HFF-Myc (cell line): ENCODE measurements around the gene SAG.

Experiments
- DNase-seq: peaks from one replicate; pipeline ENCODE4 v3.0.0-alpha.2; 2011; ENCODE audit warnings: low read depth; ENCODE audit errors: extremely low read depth
- H3K4me3 ChIP-seq: replicated peaks from 2 replicates; pipeline ENCODE4 v1.5.1; 2011; ENCODE audit warnings: low read depth, mild to moderate bottlenecking, control low read depth, low read length
- TF ChIP-seq, protein P1 (sequence below): IDR thresholded peaks from 2 replicates; pipeline ENCODE4 v1.5.1; 2012; ENCODE audit warnings: mild to moderate bottlenecking, low read depth, low read length, control low read depth; ENCODE audit errors: missing control alignments

SAG gene

DNA sequence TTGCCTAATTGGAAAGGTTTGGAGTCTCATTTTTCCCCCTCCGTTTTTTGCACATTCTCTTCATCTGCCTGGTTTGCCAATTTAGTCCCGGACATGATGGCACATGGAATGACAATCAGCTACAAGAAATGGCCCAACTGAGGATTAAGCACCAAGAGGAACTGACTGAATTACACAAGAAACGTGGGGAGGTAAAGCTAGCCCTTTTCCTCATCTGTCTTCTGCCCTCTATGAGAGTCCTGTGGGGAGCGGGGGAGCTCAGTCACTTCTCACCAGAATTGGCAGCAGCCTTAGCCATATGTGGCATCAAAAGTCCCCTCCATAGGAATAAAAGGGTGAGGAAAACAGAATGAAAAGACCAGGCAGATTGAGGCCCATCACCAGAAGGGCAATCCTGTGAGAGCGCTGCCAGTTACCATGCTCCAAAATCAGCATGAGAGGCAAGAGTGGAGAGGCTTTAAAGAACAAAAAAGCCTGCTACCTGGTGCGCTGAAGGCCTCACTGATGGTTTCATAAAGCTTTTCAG is 44.5 kb upstream of the SAG start:
- DNase-seq: no peak
- TF ChIP-seq, protein P1, sequence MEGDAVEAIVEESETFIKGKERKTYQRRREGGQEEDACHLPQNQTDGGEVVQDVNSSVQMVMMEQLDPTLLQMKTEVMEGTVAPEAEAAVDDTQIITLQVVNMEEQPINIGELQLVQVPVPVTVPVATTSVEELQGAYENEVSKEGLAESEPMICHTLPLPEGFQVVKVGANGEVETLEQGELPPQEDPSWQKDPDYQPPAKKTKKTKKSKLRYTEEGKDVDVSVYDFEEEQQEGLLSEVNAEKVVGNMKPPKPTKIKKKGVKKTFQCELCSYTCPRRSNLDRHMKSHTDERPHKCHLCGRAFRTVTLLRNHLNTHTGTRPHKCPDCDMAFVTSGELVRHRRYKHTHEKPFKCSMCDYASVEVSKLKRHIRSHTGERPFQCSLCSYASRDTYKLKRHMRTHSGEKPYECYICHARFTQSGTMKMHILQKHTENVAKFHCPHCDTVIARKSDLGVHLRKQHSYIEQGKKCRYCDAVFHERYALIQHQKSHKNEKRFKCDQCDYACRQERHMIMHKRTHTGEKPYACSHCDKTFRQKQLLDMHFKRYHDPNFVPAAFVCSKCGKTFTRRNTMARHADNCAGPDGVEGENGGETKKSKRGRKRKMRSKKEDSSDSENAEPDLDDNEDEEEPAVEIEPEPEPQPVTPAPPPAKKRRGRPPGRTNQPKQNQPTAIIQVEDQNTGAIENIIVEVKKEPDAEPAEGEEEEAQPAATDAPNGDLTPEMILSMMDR: no peak

DNA sequence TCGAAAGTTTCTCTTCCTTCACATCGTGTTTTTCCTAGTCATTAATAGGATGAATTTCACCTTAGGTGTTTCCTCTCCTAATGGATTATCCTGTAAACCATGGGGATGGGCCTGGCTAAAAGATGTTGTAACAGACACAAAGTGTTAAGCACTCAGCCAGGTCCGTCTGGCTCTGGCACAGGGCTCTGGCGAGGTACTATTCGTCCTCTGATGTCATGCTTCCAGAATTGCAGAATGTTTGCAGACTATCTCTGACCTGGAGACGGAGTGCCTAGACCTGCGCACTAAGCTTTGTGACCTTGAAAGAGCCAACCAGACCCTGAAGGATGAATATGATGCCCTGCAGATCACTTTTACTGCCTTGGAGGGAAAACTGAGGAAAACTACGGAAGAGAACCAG is 42.9 kb upstream of the SAG start:
- DNase-seq: no peak
- TF ChIP-seq, protein P1: no peak

More for the DNA sequence above, 44.5 kb upstream of the SAG start:
- no peak overlapping the region for H3K4me3 ChIP-seq

GRCh38 chr2:233265899-233266431 is 41.7 kb upstream of the SAG start:
- no peak overlapping the region for H3K4me3 ChIP-seq
- no peak for DNase-seq
- TF ChIP-seq, protein P1: no peak

More for the DNA sequence above, 42.9 kb upstream of the SAG start:
- no peak overlapping the region for H3K4me3 ChIP-seq

DNA sequence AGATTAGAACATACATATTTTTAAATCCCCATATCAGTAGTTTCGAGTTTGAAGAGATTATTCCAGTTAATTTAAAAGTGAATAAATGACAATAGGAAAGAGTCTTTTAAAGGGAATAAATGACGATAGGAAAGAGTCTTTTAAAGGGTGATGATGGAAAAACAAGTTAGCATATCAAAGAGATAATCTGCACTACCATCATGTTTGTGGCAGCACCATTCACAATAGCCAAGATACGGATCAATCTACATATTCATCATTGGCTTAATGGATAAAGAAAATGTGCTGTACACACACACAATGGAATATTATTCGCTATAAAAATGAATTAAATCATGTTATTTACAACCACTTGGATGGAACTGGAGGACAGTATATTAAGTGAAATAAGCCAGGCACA is 41.1 kb upstream of the SAG start:
- TF ChIP-seq, protein P1: no peak
- DNase-seq: no peak
- H3K4me3 ChIP-seq: no peak overlapping the region

DNA sequence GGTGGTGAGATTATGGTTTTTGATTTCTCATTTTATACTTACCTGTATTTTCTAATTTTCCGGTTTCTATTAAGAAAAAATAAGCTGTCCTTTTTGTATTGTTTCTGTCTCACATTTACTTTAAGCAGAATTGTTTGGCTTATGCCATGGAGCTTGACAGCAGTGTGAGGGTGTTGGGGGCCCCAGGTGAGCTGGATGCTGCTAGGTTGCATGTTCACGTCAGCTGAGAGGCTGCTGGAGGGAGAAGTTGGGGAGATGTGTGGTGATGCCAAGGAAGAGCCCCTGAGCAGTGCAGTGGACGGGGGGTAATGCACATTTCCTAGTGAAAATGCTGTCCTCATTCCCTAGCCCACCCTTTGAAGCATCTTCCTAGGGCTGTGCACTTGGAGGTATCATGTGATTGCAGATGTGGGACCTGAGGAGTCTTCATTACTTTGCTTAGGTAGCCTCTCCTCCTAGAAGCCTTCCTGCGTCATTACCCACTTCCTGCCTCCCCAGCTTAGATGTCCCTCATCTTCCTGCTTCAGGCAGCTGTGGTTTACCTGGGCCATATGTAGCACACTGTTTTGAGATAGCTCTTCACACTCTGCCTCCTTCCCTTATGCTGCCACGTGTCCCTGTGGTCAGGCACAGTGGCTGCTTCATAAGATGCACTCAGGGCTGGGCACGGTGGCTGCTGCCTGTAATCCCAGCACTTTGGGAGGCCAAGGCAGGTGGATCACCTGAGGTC is 39.9 kb upstream of the SAG start:
- DNase-seq: no peak
- TF ChIP-seq, protein P1: no peak
- H3K4me3 ChIP-seq: no peak overlapping the region

- no peak overlapping the region for H3K4me3 ChIP-seq
- TF ChIP-seq, protein P1: no peak
- no peak for DNase-seq
These were observed 37.2 kb upstream of the SAG start for GRCh38 chr2:233270366-233270765.

DNA sequence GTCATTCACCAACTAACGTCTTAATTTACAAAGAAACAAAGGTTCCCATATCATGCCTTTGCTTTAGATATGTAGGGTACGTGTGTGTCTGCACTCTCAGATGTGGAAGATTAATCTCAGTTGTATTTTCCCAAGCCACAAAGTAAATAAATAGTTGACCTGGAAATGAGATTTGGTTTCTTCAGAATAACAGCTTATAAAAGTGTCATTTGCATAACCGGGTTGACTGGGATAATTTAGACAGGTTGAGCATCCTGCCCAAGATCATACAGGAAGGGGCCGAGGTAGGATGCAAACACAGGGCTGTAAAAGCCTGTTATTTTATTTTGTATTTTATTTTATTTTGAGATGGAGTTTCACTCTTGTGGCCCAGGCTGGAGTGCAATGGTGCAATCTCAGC is 36.7 kb upstream of the SAG start:
- no peak for DNase-seq
- no peak overlapping the region for H3K4me3 ChIP-seq

More for the DNA sequence above, 36.7 kb upstream of the SAG start:
- TF ChIP-seq, protein P1: no peak
